ENCODE measurements around the gene TMEM108. TPM values are rescaled to one million over a fixed set of nuclear protein-coding genes. Genes with fewer than 3 reads are reported as not detected.

The TMEM108 gene
- polyA plus RNA-seq, 1 donor, result 28.5 TPM

DNA sequence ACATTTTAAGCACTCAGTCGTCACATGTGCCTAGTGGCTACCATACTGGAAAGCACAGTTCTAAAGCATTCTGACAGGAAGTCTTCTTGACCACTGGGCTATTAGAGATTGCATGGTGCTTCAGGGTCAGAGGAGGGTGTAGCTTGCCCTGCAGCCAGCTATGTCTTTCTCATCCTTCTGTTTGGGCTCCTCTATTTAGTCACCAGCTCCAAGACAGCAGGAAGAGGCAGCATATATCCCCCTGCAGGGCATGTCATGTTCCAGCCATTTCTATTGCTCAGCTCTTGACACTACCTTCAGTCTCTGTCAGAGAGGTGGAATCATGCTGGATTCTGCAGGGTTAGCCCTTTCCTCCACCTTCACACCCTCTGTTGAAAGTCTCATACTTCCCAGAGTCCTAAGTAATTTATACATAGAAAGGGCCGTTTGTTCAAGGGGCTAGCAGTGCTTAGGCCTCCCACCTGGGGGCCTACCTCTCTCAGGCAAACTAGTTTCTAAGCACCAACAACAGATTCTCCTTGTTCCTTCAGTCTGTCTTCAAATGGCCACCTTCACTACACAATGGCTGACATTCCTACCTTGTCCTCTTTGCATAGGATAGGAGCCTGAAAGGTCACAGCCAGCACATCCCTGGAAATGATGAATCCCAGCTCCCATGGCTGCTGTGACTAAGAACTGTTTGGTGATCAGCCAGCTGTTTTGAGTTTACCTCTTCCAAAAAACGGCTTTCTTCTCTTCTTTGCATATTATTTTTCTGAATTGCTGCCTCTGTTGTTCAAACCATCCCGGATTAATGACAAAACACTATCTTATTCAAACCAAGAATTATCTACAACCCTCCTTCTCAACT, 246.0 kb downstream of the TMEM108 start:
- no peak for DNase-seq

DNA sequence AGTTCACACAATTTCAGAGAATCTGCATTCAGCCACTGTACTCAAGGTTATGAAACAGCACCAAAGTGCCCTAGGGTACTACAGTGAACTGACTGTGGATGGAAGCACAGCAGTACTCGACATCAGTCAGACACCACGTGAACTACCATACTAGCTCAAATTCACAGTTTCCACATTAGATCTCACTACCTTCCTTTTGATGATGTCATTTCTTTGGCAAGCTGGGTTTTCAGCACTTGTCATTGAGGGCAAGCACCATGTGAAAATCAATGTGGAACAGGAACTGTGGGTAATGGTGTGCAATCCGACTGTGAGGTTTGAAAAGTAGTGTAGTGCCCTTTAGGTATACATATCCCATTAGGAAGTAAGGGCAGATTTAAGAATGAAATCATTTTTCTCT, 251.1 kb downstream of the TMEM108 start:
- DNase-seq, result no peak

DNA sequence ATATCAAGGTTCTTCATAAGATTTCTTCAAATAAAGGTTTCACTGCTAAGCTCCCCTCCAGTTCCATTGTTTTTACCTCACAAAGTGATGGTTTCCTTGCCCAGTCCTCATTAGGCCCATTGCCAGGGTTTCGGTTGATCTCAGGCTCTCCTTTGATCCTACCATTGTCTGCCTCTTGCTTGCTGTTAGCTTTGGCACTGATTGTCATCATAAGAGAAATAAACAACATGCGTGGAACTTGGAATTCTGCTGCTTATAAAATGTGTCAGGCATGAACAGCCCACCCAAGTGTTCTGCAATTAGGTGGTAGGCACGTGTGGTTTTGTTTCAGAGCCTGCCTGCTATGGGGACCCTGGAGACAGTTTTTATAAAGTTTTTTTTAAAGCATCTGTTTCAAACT, 254.1 kb downstream of the TMEM108 start:
- DNase-seq, result no peak

DNA sequence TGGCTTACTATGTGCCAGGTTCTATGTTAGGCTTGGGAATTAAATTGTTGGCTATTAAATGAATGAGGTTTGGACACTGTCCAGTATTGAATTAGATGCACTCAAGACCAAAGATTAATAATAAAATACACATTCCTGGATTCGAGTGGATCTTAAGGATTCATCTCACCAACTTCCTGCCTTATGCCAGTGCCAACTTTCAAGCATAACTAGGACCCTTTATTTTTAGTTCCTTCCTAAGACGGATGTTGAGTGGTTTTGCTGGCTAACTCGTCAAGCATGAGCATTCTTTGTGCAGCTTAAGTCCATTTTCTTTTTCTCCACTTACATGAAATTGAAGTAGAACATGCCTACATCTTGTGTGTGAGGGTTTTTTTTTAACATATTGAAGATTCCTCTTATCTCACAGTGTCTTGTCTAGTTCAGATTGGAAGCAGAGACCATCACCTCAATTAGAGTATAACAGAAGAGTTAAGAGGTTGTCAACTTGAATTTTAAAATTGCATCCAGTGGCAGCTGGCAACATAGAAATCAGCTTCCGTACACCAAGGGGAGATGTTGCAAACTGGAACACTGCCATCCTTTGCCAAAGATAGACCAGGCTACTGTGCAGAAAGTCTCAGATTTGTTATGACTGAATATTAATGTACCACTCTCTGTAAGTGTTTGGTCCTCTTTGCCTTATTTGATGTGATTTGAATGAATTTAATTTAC, 255.4 kb downstream of the TMEM108 start:
- no peak for DNase-seq

DNA sequence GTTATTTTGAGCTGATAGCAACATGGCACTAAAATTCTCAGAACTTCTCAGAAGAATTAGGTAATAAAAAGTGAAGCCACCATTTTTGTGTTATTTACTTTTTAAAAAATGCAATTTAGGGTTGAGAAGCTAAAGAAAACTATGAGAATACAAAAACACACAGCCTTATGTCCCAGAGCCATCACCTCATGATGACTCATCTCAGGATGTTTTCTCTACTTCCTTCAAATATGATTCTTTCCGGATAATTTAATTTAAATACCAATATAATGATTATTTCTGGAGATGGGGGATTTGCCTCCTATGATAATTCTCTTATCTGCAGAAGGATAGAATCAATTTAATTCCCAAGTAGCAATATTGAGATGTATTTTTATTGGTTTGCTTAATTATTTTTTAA, 256.1 kb downstream of the TMEM108 start:
- DNase-seq, result no peak

DNA sequence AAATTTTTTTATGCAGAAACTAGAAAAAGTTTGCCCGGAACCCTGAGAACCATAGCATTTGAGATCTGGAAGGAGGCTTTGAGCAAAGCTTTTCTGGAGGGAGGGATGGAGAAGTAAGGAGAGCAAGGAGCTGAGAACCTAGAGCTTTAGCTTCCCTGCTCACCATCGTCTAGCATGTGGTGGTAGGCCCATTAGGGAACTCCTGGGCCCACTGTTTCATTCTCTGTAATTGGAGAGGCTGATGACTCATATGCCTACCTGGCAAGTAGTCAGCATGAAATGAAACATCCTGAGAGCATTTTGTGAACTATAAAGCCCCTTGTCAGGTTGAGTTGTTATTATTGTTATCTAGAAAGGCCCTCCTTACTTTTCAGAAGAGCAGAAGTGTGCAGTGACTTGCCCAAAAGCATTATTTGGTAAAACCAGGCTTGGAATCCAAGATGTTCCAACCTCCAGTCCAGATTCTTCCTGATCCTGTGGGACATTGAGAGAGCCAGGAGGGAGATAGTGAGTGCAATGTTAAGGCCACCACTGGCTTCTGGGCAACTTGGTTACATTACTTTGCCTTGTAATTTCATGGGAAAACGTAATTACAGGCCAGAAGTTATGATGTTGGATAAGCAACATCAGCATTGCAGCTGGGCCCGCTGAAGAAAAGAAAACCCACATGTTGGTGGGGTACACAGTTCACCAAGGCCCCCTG, 257.2 kb downstream of the TMEM108 start:
- DNase-seq, result no peak

DNA sequence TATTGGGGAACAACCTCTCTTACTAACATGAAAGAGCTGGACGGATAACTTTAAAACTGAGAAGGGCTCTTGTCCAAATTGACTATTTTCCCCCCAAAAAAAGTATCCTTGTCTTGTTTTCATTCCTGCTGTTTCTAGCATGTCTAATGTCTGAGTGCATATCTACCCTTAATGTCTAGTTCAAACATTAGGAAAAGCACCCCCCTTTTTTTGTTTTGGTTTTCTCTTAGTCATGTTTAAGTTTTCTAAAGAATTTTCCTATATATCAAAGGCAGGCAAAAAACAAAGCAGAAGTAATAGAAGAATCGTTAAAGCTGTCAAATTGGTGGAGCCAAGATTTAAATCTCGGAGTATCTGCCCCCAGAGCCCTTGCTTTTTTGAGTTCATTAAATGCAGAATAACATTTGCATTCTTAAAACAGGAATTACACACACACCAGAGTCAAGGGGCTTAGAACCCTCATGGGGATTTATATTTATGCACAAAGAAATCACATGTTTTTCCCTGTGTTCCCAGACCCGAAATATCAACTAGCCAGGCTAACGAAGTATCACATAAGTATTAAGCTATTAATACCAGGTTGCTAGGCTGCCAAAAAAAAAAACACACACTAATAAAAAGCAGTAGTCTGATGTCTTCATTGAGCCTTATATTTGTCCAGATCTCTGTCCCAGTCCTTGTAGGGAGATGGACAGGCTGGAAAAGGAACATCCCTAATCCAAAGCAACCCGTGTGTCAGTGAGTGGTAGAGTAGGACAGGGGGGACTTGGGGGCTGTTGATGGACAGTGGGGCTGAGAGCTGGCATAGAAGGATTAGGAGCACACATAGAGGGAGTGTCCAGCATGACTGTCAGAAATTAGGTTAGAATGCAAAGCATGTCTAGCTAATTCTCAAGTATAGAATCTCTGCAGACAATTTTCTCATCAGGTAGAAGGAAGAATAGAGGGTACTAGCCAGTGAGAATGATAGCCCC, 258.0 kb downstream of the TMEM108 start:
- DNase-seq, result no peak

DNA sequence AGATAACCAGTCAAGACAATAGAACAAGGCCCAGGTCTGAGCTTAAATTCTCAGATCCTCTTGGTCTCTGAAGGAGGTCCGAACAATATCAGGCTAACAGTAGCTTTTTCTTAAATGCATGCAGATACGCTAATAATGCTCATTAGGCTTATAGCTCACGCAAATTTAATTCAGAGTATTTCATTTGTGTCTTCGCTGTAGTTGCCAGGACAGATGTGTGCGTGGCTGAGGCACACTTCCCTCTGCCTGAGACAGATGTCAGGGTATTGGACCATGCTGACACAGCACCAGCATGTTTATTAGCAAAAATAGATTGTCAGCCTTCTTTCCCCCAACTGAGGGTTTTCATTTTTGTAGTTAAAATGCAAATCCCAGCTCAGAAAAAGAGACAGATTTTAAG, 258.8 kb downstream of the TMEM108 start:
- DNase-seq, result no peak

DNA sequence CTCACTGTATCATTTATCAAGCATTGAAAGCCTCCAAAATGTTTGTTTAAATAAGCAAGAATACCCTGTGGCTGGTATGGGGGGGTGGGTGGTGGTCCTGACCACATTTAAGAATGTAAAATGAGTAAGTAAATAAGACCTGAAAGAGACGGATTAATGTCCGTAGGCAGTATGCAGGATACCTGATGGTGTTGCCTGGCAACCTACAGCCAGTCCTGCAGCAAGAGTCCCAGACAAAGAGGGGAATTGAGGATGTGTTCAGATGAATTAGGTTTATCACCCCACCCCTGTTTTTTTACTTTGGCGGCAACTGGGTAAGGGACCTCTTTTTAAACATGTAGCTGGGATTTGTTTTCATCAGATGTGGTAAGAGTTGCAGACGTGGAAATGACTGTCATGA, 261.9 kb downstream of the TMEM108 start:
- no peak for DNase-seq

DNA sequence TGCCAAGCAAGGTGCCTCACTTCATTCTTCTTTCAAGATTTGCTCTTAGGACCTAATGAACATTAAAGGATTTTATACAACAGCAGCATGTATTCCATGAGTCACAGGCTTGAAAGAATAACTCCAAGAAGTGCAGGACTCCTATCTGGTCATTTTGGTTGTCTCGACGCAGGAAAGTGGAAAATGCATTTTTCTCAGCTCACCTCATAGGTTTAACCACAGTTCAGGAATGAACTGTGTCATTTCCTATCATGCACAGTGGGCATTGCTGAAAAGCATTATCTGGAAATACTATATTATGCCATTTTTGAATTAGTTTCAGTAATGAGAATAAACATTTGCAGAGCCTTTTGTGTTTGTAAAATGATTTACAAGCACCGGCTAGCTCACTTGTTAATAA, 263.0 kb downstream of the TMEM108 start:
- DNase-seq, result no peak

DNA sequence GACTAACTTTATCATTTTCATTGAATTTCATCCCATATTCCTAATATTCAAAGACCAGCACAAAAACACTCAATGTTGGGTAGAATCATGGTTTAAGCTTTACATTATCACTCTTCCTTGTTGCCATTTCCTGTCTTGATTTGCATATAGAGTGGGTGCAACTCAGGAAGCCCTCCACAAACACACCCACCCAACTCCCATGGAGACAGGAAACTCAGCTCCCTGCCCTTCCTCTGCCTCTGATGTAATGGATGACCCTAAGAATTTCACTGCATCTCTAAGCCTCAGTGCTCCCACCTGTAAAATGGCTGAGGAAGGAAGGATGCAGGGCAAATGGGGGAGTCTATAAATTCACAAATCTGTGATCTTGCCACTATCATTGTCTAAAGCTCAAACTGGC, 263.5 kb downstream of the TMEM108 start:
- DNase-seq, result no peak

DNA sequence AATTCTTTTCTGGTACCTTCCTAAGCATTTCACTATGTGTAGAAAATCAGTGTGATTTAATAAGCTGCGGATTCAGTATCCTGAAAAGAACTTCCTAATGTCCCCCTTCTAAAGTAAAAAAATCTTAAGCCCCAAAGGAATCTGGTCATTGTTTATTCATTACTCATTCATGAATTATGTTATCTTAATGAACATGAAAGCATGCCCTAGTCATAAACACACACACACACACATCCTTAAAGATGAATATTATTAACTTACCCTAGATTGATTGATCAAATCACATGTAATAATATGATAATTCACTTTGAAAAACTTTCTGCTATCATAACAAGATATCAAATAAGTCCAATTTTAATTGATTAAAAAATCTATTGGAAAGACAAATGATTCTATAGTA, 265.2 kb downstream of the TMEM108 start:
- DNase-seq, result no peak

DNA sequence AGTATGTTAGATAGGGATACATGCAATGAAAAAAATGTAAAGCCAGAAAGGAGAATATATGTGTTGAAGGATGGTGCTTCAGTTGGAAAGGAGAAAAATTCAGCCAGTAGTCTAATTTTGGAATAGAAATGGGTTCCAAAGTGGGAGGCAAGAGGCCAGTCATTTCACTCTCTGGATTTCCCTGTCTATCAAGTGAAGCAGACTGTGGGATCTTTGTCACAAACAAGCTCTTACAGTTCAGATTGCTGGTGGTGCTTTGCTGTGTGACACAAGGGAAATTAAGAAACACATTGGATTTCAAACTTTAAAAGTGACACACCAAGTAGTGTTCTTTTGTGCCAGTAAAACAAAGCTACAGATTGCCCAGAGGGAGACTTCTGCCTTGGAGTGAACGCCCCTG, 279.7 kb downstream of the TMEM108 start:
- DNase-seq, result no peak

DNA sequence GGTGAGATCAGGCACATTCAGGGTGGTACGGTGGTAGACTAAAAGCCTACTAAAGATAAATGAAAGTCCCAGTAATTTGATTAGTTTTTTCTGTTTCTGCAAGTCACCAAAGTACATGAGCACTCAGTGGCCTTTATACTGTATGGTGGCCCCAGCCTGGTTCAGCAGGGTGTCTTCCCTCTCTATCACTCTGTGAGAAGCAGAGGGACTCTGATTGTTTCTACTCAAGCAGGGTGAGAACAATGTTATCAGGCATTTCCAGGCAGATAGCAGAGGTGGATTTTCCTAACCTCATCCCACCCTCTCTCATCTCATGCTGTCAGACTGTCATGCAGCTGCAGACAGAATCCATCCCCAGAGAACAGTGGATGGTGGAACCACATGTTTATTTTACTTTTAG, 290.2 kb downstream of the TMEM108 start:
- no peak for DNase-seq

DNA sequence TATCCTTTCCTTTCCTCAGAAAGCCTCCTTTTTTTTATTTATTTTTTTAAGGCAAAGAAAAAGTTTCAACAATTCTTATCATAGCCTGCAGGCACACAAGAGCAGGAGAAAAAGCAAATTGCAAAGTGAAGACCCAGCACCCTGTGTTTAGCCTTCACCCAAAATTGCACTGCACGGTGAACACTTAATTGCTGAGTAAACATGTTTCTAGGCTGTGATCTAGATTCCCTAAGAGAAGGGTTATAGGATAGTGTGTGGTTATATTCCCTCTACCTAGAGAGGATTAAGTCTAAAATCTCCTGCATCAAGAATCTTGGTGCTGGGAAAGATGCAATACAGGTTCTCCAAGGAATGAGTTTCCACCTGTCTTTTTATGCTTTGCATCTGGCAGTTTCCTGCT, 291.4 kb downstream of the TMEM108 start:
- DNase-seq, result no peak

DNA sequence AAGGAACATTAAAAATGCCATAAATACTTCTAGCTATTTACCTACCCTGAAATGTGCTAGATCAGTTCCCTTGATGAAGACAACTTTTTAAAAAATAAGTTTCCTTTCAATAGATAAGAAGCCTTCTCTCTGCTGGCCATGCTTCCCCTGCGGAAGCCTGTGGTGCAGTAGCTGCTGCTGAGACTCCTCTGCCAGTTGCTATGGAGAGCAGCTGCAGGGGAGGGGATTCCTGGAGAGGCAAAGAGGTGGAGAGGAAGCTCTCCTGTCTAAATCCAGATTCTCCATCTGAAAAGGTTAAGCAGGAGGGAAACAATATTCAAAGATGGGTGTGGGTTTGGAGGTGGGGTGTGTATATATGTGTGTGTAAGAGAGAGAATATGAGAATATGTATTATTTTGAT, 291.9 kb downstream of the TMEM108 start:
- DNase-seq, result peak; percentile 40

DNA sequence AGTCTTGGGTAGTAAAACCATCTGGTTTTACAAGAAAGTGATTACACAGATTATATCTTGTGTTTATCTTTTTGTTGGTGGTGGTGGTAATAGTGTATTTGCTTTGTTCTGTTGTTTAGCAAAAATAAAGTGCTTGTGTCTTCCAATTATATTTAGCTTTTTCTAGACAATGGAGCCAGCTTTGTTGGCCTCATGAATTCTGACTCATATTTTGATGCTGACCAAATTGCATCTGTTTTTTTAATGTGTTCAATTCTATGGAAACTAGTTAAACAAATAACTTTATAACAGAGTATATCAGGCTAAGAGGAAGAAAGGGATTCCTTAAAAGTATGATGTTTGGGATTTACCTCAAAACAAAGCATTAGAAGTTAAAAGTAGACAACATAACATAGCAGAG, 292.3 kb downstream of the TMEM108 start:
- DNase-seq, result peak; percentile 37

DNA sequence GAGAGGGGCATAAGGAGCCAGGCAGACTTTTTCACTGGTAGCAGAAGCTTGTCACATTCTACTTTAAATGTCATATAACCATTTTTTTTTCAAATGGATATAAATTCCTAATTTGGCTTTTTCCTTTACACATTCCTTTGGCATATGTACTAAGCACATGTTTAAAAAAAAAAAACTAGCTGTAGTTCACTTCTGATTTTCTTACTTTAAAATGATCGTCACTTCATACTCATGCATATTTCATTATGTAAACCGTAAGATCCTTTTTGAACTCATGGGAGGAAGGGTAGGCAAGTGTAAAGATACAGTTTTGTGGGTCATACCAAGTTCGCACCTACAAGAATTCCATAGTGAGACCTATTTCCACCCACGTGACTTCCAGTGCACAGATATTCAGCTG, 316.5 kb downstream of the TMEM108 start:
- DNase-seq, result no peak

DNA sequence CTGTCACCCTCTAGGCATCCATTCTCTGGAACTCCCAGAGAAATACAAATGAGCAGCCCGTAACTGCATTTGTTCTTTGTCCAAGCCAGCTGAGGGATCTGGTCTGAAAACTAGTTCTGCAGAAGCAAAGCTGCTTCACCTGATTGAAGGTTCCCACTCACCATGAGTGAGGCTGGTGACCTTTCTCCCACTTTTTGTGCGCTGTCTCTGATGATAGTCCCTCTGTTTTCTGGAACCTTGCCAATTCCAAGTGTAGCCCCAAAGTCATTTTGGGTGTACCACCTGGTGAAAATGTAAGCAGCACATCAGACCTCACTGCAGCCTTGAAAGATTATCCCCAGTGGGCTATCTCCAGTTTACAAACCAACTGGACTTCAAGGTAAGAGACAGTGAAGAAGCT, 322.3 kb downstream of the TMEM108 start:
- DNase-seq, result no peak

DNA sequence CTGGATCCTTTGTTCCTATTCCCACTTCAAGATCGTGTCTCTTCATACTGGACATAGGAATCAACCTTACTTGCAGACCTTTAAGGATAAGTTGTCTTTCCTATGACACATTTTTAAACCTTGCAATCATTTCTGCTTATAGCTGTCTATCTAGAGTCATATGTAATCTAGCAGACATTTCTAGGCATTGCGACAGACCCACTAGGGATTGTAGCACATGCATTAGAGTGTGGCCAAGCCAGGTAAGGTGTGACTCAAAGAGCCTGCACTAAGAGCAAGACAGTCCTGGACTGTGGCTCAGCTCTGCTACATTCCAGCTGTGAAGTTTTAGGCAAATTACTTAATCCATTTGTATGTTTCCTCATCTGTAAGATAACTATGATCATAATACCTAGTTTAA, 322.8 kb downstream of the TMEM108 start:
- DNase-seq, result no peak

DNA sequence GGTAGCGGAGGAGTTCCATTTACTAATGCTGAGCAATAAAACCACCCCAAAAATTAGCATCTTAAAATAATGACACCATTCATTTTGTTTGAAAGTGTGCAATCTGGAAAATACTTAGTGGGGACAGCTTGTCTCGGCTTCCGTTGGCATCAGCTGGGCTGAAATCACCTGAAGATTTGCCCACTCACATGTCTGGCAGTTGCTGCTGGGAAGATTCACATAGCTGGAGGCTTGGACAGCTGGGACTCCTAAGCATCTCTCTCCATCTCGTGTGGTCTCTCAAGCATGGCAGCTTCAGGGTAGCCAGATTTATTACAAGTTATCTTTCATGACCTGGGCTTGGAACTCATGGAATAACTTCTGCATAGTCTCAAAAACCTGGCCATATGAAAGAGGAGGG, 323.2 kb downstream of the TMEM108 start:
- DNase-seq, result no peak

DNA sequence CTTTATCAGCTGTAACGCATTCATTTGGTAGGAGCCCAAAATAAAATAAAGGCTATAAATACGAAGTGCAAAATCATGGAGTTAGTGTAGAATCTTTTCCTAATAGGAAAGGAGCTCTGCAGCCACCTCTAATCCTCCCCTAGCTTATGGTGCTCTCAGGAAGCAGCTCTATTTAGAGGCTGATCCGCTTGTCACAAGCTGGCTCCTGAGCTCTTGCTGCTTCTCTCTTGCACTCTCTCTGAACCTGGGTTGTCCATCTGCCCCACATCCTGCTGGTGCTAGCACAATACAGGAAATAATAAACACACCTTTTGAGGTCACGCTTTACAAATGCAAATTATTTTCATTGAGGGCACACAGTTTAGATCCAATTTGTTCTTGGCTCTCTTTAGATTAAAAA, 324.3 kb downstream of the TMEM108 start:
- no peak for DNase-seq

Measured in hindlimb muscle (tissue), 1 donor.